Neural progenitor cell (in vitro differentiated cells): ENCODE measurements around the gene PDE7B. TPM values are rescaled to one million over a fixed set of nuclear protein-coding genes. Genes with fewer than 3 reads are reported as not detected.

Experiments used
- DNase-seq: peaks from one replicate; pipeline ENCODE4 v3.0.0-alpha.2; 2016; ENCODE audit warnings: low spot score
- H2AFZ ChIP-seq: fragments of 200-600 bp; sonication (generic); replicated peaks from 2 replicates; pipeline ENCODE4 v1.6.1; 2016; ENCODE audit warnings: antibody characterized with exemption
- H3F3A ChIP-seq: fragments of 200-600 bp; sonication (generic); 2 replicates; pipeline ENCODE4 v1.6.1; 2016; ENCODE audit warnings: antibody characterized with exemption, low read depth
- H3K27ac ChIP-seq: fragments of 200-600 bp; sonication (generic); 2 replicates; pipeline ENCODE4 v1.5.1; 2016; ENCODE audit warnings: mild to moderate bottlenecking
- H3K27me3 ChIP-seq: fragments of 200-600 bp; sonication (generic); 2 replicates; pipeline ENCODE4 v1.6.1; 2016; ENCODE audit warnings: mild to moderate bottlenecking, moderate library complexity
- H3K36me3 ChIP-seq: fragments of 200-600 bp; sonication (generic); 2 replicates; pipeline ENCODE4 v1.5.1; 2016
- H3K4me1 ChIP-seq: fragments of 200-600 bp; sonication (generic); 2 replicates; pipeline ENCODE4 v1.6.1; 2016; ENCODE audit warnings: mixed run types
- H3K4me2 ChIP-seq: fragments of 200-600 bp; sonication (generic); 2 replicates; pipeline ENCODE4 v1.6.1; 2016
- H3K4me3 ChIP-seq: fragments of 200-600 bp; sonication (generic); 2 replicates; pipeline ENCODE4 v1.5.1; 2016
- H3K79me2 ChIP-seq: fragments of 200-600 bp; sonication (generic); 2 replicates; pipeline ENCODE4 v1.6.1; 2016; ENCODE audit warnings: low read depth
- H3K9ac ChIP-seq: fragments of 200-600 bp; sonication (generic); 2 replicates; pipeline ENCODE4 v1.6.1; 2016
- H3K9me3 ChIP-seq: fragments of 200-600 bp; sonication (generic); 2 replicates; pipeline ENCODE4 v1.5.1; 2016; ENCODE audit warnings: low read depth
- H4K20me1 ChIP-seq: fragments of 200-600 bp; sonication (generic); 2 replicates; pipeline ENCODE4 v1.6.1; 2016; ENCODE audit warnings: low read depth
- H3K27ac Mint-ChIP-seq: 3 replicates; pipeline ENCODE4 v1.8.0; 2021; ENCODE audit warnings: mixed read lengths
- H3K27me3 Mint-ChIP-seq: 2 replicates; pipeline ENCODE4 v1.8.0; 2022; ENCODE audit warnings: low read depth, mild to moderate bottlenecking, inconsistent platforms, moderate library complexity, mixed read lengths; ENCODE audit not compliant: insufficient read depth
- H3K36me3 Mint-ChIP-seq: 3 replicates; pipeline ENCODE4 v1.8.0; 2021; ENCODE audit warnings: mixed read lengths
- H3K4me1 Mint-ChIP-seq: 3 replicates; pipeline ENCODE4 v1.8.0; 2021; ENCODE audit warnings: mixed read lengths
- H3K4me3 Mint-ChIP-seq: 3 replicates; pipeline ENCODE4 v1.8.0; 2021; ENCODE audit warnings: mild to moderate bottlenecking, moderate library complexity, mixed read lengths
- H3K9me3 Mint-ChIP-seq: 3 replicates; pipeline ENCODE4 v1.8.0; 2020; ENCODE audit warnings: mixed read lengths
- CTCF ChIP-seq: fragments of 200-600 bp; sonication (generic); IDR thresholded peaks from 2 replicates; pipeline ENCODE4 v1.5.1; 2017; ENCODE audit warnings: antibody characterized with exemption, mild to moderate bottlenecking
- EZH2 ChIP-seq: fragments of 200-600 bp; sonication (generic); IDR thresholded peaks from 2 replicates; pipeline ENCODE4 v1.6.1; 2017; ENCODE audit warnings: antibody characterized with exemption, mild to moderate bottlenecking, moderate library complexity
- EZH2phosphoT487 ChIP-seq: fragments of 200-600 bp; sonication (generic); IDR thresholded peaks from 2 replicates; pipeline ENCODE4 v1.6.1; 2017; ENCODE audit warnings: antibody characterized with exemption
- total RNA-seq: library from RNA; depleted of rRNA; stranded (reverse); fragments of >200 nt; gene quantifications from 2 replicates; pipeline ENCODE4 v1.2.3, GENCODE V29; 2015; ENCODE audit warnings: low replicate concordance

The PDE7B gene
- total RNA-seq, 1 donor from 2014 or later: 0.04 TPM

DNA sequence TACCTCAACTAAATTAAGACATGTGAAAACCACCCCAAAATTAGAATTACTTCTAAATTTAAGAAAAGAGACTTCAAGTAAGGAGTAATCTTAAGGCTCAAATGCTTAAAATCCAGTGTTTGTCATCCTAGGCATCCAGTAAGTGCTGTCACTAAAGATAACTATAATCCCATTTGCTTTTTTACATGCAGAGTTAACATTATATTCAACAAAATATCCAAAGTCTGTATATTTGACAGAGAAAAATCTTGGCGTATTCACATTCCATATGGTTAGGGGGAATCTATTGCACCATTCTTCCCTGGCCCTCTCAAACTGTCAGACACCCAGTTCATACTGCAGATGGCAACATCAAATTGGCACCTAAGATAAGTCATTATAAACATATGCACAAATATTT lies 381.2 kb downstream of the PDE7B start:
- no peak for TF ChIP-seq CTCF
- TF ChIP-seq EZH2: no peak
- no peak for TF ChIP-seq EZH2phosphoT487
- no peak overlapping the region for H3K27ac Mint-ChIP-seq
- no peak overlapping the region for H3K9ac ChIP-seq

DNA sequence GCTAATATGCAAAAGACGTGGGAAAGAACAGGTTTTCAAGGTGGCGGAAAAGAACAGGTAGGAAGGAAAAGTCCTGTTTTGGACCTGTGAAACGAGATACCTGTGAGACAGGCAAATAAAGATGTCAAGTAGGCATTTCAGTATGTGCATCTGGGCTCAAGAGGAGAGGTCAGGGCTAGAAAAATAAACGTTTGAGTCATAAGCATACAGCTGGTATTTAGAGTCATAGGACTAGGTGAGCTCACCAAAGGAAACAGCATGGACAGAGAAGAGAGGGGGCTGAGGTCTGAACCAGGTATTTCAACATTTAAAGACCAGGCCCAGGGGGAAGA lies 383.7 kb downstream of the PDE7B start:
- Histone ChIP-seq H3K27me3 (no peaks in the 10 kb centered on the region), H3K4me1 (no peaks in the 10 kb centered on the region), H3K27ac (no peak overlapping the region), H3K79me2 (no peaks in the 10 kb centered on the region), H3F3A (no peaks in the 10 kb centered on the region), H3K36me3 (no peaks in the 10 kb centered on the region), H4K20me1 (no peaks in the 10 kb centered on the region), H2AFZ (no peak overlapping the region), H3K9ac (no peak overlapping the region), H3K4me3 (no peak overlapping the region), H3K4me2 (no peak overlapping the region), H3K9me3 (no peaks in the 10 kb centered on the region)
- H3K4me3 Mint-ChIP-seq: no peak overlapping the region
- H3K9me3 Mint-ChIP-seq: no peaks in the 10 kb centered on the region
- no peaks in the 10 kb centered on the region for H3K27me3 Mint-ChIP-seq
- no peak for DNase-seq
- no peaks in the 10 kb centered on the region for H3K36me3 Mint-ChIP-seq
- TF ChIP-seq EZH2phosphoT487 (no peak), CTCF (no peak), EZH2 (no peak)
- H3K4me1 Mint-ChIP-seq: no peaks in the 10 kb centered on the region
- H3K27ac Mint-ChIP-seq: no peak overlapping the region

More for the DNA sequence above, 381.2 kb downstream of the PDE7B start:
- no peak overlapping the region for H3K27ac ChIP-seq
- no peak overlapping the region for H3K4me3 Mint-ChIP-seq
- no peaks in the 10 kb centered on the region for H3F3A ChIP-seq
- H3K4me1 ChIP-seq: no peaks in the 10 kb centered on the region
- no peaks in the 10 kb centered on the region for H3K9me3 ChIP-seq
- H3K4me2 ChIP-seq: no peak overlapping the region
- no peaks in the 10 kb centered on the region for H3K9me3 Mint-ChIP-seq
- no peak for DNase-seq
- H3K27me3 ChIP-seq: no peaks in the 10 kb centered on the region
- no peak overlapping the region for H2AFZ ChIP-seq
- no peaks in the 10 kb centered on the region for H4K20me1 ChIP-seq
- H3K27me3 Mint-ChIP-seq: no peaks in the 10 kb centered on the region
- H3K36me3 Mint-ChIP-seq: no peaks in the 10 kb centered on the region
- no peaks in the 10 kb centered on the region for H3K36me3 ChIP-seq
- no peak overlapping the region for H3K4me3 ChIP-seq
- H3K79me2 ChIP-seq: no peaks in the 10 kb centered on the region
- no peaks in the 10 kb centered on the region for H3K4me1 Mint-ChIP-seq

DNA sequence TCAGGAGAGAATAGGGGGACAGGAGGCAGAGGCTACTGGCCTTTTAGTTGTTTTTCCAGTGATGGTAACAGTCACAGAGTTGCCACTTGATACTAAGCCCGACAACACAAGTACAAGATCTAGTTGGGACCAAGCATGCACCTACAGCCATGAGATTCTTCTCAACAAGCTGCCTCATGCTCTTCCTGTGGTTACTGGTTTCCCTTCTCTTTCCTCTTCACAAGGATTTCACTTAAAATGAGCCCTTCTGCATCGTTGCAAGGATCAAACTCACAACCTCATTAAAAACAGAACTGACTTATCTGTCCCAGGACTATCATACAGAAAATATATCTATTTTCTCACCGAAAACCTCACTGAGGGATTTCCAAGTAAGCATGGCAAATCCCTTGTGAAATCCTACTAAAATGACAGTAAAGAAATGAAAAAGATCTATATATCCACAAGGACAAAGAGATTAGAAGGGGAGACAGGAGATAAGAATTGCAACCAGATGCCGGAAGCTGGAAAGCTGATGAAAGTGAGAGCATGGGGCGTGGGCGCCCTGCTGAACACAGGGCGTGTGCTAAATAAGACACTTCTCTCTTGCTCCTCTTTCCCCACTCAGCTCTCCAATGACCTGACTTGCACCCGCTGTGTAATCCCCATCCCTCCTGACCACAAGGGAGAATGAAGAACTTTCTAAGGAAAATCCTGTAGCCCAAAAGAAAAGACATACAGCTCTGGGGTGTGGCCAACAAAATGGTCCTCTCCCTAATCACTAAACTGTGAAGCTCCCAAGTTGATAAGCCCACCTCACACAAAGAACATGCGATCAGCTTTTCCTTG lies 385.2 kb downstream of the PDE7B start:
- Histone ChIP-seq H3K4me1 (no peaks in the 10 kb centered on the region), H3F3A (no peaks in the 10 kb centered on the region), H4K20me1 (no peaks in the 10 kb centered on the region), H3K4me3 (no peak overlapping the region), H3K27ac (no peak overlapping the region), H3K27me3 (no peaks in the 10 kb centered on the region), H3K9ac (no peak overlapping the region), H3K36me3 (peaks cover 3% of the 10 kb centered on the region), H3K79me2 (no peaks in the 10 kb centered on the region), H3K4me2 (no peak overlapping the region), H2AFZ (no peak overlapping the region), H3K9me3 (no peaks in the 10 kb centered on the region)
- no peaks in the 10 kb centered on the region for H3K9me3 Mint-ChIP-seq
- H3K27ac Mint-ChIP-seq: peak overlapping the region; percentile 1
- H3K4me3 Mint-ChIP-seq: no peak overlapping the region
- TF ChIP-seq EZH2 (no peak), EZH2phosphoT487 (no peak), CTCF (no peak)
- H3K27me3 Mint-ChIP-seq: no peaks in the 10 kb centered on the region
- H3K4me1 Mint-ChIP-seq: no peaks in the 10 kb centered on the region
- DNase-seq: peak; percentile 14
- no peaks in the 10 kb centered on the region for H3K36me3 Mint-ChIP-seq
